ENCODE results near the gene LARGE1.

Gene LARGE1

DNA sequence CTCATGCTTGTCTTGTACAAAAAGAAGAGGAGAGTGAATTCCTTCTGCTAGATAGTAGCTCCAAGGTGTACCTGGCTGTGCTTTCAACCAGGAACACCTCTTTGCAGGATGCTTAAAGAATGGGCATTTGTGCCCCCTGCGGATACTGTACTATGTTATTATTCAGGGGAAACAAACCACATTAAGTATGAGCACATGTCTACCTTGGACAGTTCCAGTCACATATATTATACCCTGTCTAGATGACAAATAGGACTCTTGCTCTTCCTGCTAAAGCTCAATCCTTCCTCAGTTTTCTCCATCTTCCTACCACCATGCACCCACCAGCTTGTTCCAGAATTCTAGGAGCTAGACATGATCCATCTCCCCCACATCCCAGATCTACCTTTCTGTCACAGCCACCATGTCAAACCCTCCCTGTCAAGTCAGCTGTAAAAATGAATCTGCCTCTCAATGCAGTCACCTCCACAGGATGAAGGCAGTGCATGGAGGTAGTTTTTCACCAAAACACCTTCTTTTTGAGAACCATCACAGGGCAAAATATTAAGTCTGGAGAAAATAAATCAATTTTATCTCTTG lies 337.4 kb downstream of the LARGE1 start:
- H3K36me3 ChIP-seq (ENCODE audit: insufficient read depth, low read length) = no peaks in the 10 kb centered on the region
- no peak overlapping the region for H3K4me3 ChIP-seq (ENCODE audit: low read length)
- H3K4me2 ChIP-seq (ENCODE audit: low read length) = no peak overlapping the region
- no peak overlapping the region for H3K9ac ChIP-seq (ENCODE audit: low read depth, low read length)
- H3K9me3 ChIP-seq (replicated peaks; ENCODE audit: low read length) = no peaks in the 10 kb centered on the region
- no peaks in the 10 kb centered on the region for H3K27me3 ChIP-seq (ENCODE audit: control insufficient read depth, insufficient read depth, low read length)
- H3K4me1 ChIP-seq (ENCODE audit: control insufficient read depth, insufficient read depth, low read length) = no peaks in the 10 kb centered on the region

- no peak overlapping the region for H3K4me2 ChIP-seq (ENCODE audit: low read length)
- no peaks in the 10 kb centered on the region for H3K9me3 ChIP-seq (replicated peaks; ENCODE audit: low read length)
- no peaks in the 10 kb centered on the region for H3K4me1 ChIP-seq (ENCODE audit: control insufficient read depth, insufficient read depth, low read length)
- H3K36me3 ChIP-seq (ENCODE audit: insufficient read depth, low read length) = no peaks in the 10 kb centered on the region
- H3K4me3 ChIP-seq (ENCODE audit: low read length) = no peak overlapping the region
- no peak overlapping the region for H3K9ac ChIP-seq (ENCODE audit: low read depth, low read length)
- H3K27me3 ChIP-seq (ENCODE audit: control insufficient read depth, insufficient read depth, low read length) = no peaks in the 10 kb centered on the region
Observed at GRCh38 chr22:33580310-33580709, 340.0 kb downstream of the LARGE1 start.

GRCh38 chr22:33579448-33580093 lies 340.7 kb downstream of the LARGE1 start:
- Histone ChIP-seq H3K36me3 (ENCODE audit: insufficient read depth, low read length) (no peaks in the 10 kb centered on the region), H3K4me2 (ENCODE audit: low read length) (no peak overlapping the region), H3K4me3 (ENCODE audit: low read length) (no peak overlapping the region), H3K9ac (ENCODE audit: low read depth, low read length) (no peak overlapping the region), H3K4me1 (ENCODE audit: control insufficient read depth, insufficient read depth, low read length) (no peaks in the 10 kb centered on the region), H3K9me3 (replicated peaks; ENCODE audit: low read length) (no peaks in the 10 kb centered on the region), H3K27me3 (ENCODE audit: control insufficient read depth, insufficient read depth, low read length) (no peaks in the 10 kb centered on the region)

GRCh38 chr22:33578752-33579151 lies 341.5 kb downstream of the LARGE1 start:
- Histone ChIP-seq H3K4me3 (ENCODE audit: low read length) (no peak overlapping the region), H3K36me3 (ENCODE audit: insufficient read depth, low read length) (no peaks in the 10 kb centered on the region), H3K4me1 (ENCODE audit: control insufficient read depth, insufficient read depth, low read length) (no peaks in the 10 kb centered on the region), H3K9me3 (replicated peaks; ENCODE audit: low read length) (no peaks in the 10 kb centered on the region), H3K27me3 (ENCODE audit: control insufficient read depth, insufficient read depth, low read length) (no peaks in the 10 kb centered on the region), H3K4me2 (ENCODE audit: low read length) (no peak overlapping the region), H3K9ac (ENCODE audit: low read depth, low read length) (no peak overlapping the region)

DNA sequence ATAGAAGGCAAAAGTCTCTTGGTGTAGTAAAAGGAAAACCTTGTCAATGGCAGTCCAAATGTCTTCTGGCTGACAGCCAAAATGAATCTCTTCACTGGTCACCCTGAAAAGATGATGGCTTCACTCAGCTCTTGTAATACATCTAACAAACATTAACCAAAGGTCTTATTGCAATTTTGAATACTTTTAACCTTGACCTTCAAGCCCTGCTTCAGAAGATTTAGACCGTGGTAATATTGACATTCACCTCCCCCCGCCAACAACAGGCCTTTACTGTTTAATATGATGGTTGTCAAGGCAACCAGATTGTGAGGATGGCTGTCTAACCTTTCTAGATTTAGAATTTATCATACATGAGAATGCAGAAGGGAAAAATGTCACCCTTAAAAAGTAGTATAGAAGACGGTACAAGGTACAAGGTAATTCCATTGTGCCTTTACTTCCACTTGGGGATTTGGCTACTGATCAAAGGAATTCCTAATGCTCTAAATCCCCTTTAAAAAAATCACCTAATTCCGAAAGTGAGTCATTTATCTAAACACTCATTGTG lies 342.3 kb downstream of the LARGE1 start:
- no peaks in the 10 kb centered on the region for H3K9me3 ChIP-seq (replicated peaks; ENCODE audit: low read length)
- H3K36me3 ChIP-seq (ENCODE audit: insufficient read depth, low read length) = no peaks in the 10 kb centered on the region
- no peak overlapping the region for H3K4me3 ChIP-seq (ENCODE audit: low read length)
- H3K4me2 ChIP-seq (ENCODE audit: low read length) = no peak overlapping the region
- no peak overlapping the region for H3K9ac ChIP-seq (ENCODE audit: low read depth, low read length)
- H3K4me1 ChIP-seq (ENCODE audit: control insufficient read depth, insufficient read depth, low read length) = no peaks in the 10 kb centered on the region
- no peaks in the 10 kb centered on the region for H3K27me3 ChIP-seq (ENCODE audit: control insufficient read depth, insufficient read depth, low read length)

GRCh38 chr22:33576205-33576604 lies 344.1 kb downstream of the LARGE1 start:
- Histone ChIP-seq H3K4me3 (ENCODE audit: low read length) (no peak overlapping the region), H3K27me3 (ENCODE audit: control insufficient read depth, insufficient read depth, low read length) (no peaks in the 10 kb centered on the region), H3K9me3 (replicated peaks; ENCODE audit: low read length) (no peaks in the 10 kb centered on the region), H3K4me1 (ENCODE audit: control insufficient read depth, insufficient read depth, low read length) (no peaks in the 10 kb centered on the region), H3K4me2 (ENCODE audit: low read length) (no peak overlapping the region), H3K9ac (ENCODE audit: low read depth, low read length) (no peak overlapping the region), H3K36me3 (ENCODE audit: insufficient read depth, low read length) (no peaks in the 10 kb centered on the region)

DNA sequence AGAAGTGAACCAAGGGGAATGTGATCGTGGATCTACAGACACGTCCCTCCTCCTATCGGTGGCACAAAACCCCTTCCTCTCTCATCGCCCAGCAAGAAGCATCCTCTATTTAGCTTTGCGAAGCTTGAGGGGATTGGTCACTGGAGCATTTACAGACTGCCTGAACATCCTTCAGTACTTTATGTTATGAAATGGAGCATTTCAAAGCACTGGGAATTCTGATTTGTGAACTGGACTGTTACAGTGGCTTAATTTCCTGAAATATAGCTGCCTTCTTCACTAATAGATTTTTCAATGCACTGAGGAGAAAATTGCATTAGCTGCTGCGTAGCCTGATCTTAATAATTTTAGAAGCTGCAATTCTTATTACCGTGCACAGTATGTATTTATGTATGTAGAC lies 344.5 kb downstream of the LARGE1 start:
- Histone ChIP-seq H3K9ac (ENCODE audit: low read depth, low read length) (no peak overlapping the region), H3K4me2 (ENCODE audit: low read length) (no peak overlapping the region), H3K4me3 (ENCODE audit: low read length) (no peak overlapping the region), H3K4me1 (ENCODE audit: control insufficient read depth, insufficient read depth, low read length) (no peaks in the 10 kb centered on the region), H3K9me3 (replicated peaks; ENCODE audit: low read length) (no peaks in the 10 kb centered on the region), H3K36me3 (ENCODE audit: insufficient read depth, low read length) (no peaks in the 10 kb centered on the region), H3K27me3 (ENCODE audit: control insufficient read depth, insufficient read depth, low read length) (no peaks in the 10 kb centered on the region)

GRCh38 chr22:33575041-33575440 lies 345.2 kb downstream of the LARGE1 start:
- Histone ChIP-seq H3K9me3 (replicated peaks; ENCODE audit: low read length) (no peaks in the 10 kb centered on the region), H3K4me3 (ENCODE audit: low read length) (no peak overlapping the region), H3K4me2 (ENCODE audit: low read length) (no peak overlapping the region), H3K27me3 (ENCODE audit: control insufficient read depth, insufficient read depth, low read length) (no peaks in the 10 kb centered on the region), H3K9ac (ENCODE audit: low read depth, low read length) (no peak overlapping the region), H3K36me3 (ENCODE audit: insufficient read depth, low read length) (no peaks in the 10 kb centered on the region), H3K4me1 (ENCODE audit: control insufficient read depth, insufficient read depth, low read length) (no peaks in the 10 kb centered on the region)

DNA sequence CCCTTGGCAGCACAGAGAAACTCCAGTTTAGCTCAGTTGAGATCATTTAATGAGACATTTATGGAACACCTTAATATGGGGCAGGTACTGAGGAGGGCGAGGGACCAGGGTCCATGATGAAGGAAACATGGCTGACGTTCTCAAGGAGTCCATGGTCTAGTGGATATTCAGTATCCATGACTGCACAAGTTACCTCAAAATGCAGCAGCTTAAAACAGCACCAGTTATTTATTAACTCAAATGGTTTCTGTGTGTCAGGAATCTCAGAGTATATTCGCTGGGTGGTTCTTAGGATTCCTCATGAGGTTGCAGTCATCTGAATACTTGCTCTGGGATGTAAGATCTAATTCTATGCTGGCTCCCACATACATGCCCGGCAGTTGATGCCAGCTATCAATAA lies 346.8 kb downstream of the LARGE1 start:
- Histone ChIP-seq H3K9me3 (replicated peaks; ENCODE audit: low read length) (no peaks in the 10 kb centered on the region), H3K9ac (ENCODE audit: low read depth, low read length) (no peak overlapping the region), H3K36me3 (ENCODE audit: insufficient read depth, low read length) (no peaks in the 10 kb centered on the region), H3K27me3 (ENCODE audit: control insufficient read depth, insufficient read depth, low read length) (no peaks in the 10 kb centered on the region), H3K4me1 (ENCODE audit: control insufficient read depth, insufficient read depth, low read length) (no peaks in the 10 kb centered on the region), H3K4me2 (ENCODE audit: low read length) (no peak overlapping the region), H3K4me3 (ENCODE audit: low read length) (no peak overlapping the region)

GRCh38 chr22:33572086-33572485 lies 348.2 kb downstream of the LARGE1 start:
- Histone ChIP-seq H3K4me2 (ENCODE audit: low read length) (no peak overlapping the region), H3K36me3 (ENCODE audit: insufficient read depth, low read length) (no peaks in the 10 kb centered on the region), H3K9ac (ENCODE audit: low read depth, low read length) (no peak overlapping the region), H3K4me1 (ENCODE audit: control insufficient read depth, insufficient read depth, low read length) (no peaks in the 10 kb centered on the region), H3K9me3 (replicated peaks; ENCODE audit: low read length) (no peaks in the 10 kb centered on the region), H3K4me3 (ENCODE audit: low read length) (no peak overlapping the region), H3K27me3 (ENCODE audit: control insufficient read depth, insufficient read depth, low read length) (no peaks in the 10 kb centered on the region)

- H3K4me1 ChIP-seq (ENCODE audit: control insufficient read depth, insufficient read depth, low read length) = no peaks in the 10 kb centered on the region
- H3K4me2 ChIP-seq (ENCODE audit: low read length) = no peak overlapping the region
- no peaks in the 10 kb centered on the region for H3K27me3 ChIP-seq (ENCODE audit: control insufficient read depth, insufficient read depth, low read length)
- H3K4me3 ChIP-seq (ENCODE audit: low read length) = no peak overlapping the region
- no peak overlapping the region for H3K9ac ChIP-seq (ENCODE audit: low read depth, low read length)
- no peaks in the 10 kb centered on the region for H3K9me3 ChIP-seq (replicated peaks; ENCODE audit: low read length)
- H3K36me3 ChIP-seq (ENCODE audit: insufficient read depth, low read length) = no peaks in the 10 kb centered on the region
Observed at GRCh38 chr22:33570110-33570509, 350.2 kb downstream of the LARGE1 start.

DNA sequence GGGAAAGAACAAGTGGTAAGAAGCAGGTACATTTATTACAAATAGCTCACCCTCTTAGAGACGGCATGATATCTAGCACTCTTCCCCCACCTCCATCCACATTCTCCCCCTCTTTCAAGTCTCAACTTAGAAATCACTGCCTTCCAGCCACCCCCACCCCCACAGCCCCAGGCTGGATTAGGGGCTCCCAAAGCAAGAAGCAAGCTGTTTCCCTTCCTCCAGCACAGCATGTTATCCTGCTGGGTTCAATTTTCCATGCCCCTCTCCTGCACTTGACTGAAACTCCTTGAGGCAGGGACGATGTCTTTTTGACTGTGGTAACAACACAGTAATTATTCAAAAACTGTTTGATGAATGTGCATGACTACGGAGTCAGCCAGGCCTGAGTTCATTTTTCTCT lies 350.7 kb downstream of the LARGE1 start:
- no peaks in the 10 kb centered on the region for H3K36me3 ChIP-seq (ENCODE audit: insufficient read depth, low read length)
- H3K4me2 ChIP-seq (ENCODE audit: low read length) = no peak overlapping the region
- no peaks in the 10 kb centered on the region for H3K4me1 ChIP-seq (ENCODE audit: control insufficient read depth, insufficient read depth, low read length)
- H3K9me3 ChIP-seq (replicated peaks; ENCODE audit: low read length) = no peaks in the 10 kb centered on the region
- H3K9ac ChIP-seq (ENCODE audit: low read depth, low read length) = no peak overlapping the region
- H3K4me3 ChIP-seq (ENCODE audit: low read length) = no peak overlapping the region
- no peaks in the 10 kb centered on the region for H3K27me3 ChIP-seq (ENCODE audit: control insufficient read depth, insufficient read depth, low read length)
